WTC11 (cell line): ENCODE data around the gene FBXO9. TPM values are rescaled to one million over a fixed set of nuclear protein-coding genes. Genes with fewer than 3 reads are reported as not detected.

ENCODE experiments used
- ATAC-seq: fragments of 200-7000 bp; cut with Tn5 transposase; 2 replicates; pipeline ENCODE4 v1.10.0; 2021; ENCODE audit warnings: mild to moderate bottlenecking, moderate library complexity
- CTCF ChIA-PET: fragments of 300-600 bp; sonication (Branson Sonifier 250); formaldehyde crosslinking; loops from one replicate; lab custom pipeline; 2021; ENCODE audit warnings: antibody characterized with exemption; lab: Charles Lee
- POLR2A ChIA-PET: fragments of 350-600 bp; sonication (Branson Sonifier 250); formaldehyde crosslinking; loops from one replicate; lab custom pipeline; 2021; ENCODE audit warnings: antibody characterized with exemption; lab: Charles Lee
- DNase-seq: peaks from one replicate; pipeline ENCODE4 v3.0.0; 2021; ENCODE audit warnings: low spot score
- H3K27ac Mint-ChIP-seq: 2 replicates; pipeline ENCODE4 v1.8.0; 2021; ENCODE audit warnings: mixed read lengths
- H3K27me3 Mint-ChIP-seq: 2 replicates; pipeline ENCODE4 v1.8.0; 2021; ENCODE audit warnings: low read depth, mild to moderate bottlenecking, moderate library complexity, mixed read lengths
- H3K36me3 Mint-ChIP-seq: 2 replicates; pipeline ENCODE4 v1.8.0; 2021; ENCODE audit warnings: mixed read lengths
- H3K4me1 Mint-ChIP-seq: 2 replicates; pipeline ENCODE4 v1.8.0; 2022; ENCODE audit warnings: mixed read lengths
- H3K4me3 Mint-ChIP-seq: 2 replicates; pipeline ENCODE4 v1.8.0; 2021; ENCODE audit warnings: mild to moderate bottlenecking, moderate library complexity, mixed read lengths
- H3K9me3 Mint-ChIP-seq: 2 replicates; pipeline ENCODE4 v1.8.0; 2021; ENCODE audit warnings: mixed read lengths
- ATF1 ChIP-seq: sonication (generic); formaldehyde crosslinking; IDR thresholded peaks from 2 replicates; pipeline ENCODE4 v1.8.1; 2023; ENCODE audit warnings: mild to moderate bottlenecking, moderate library complexity, missing genetic modification reagents
- CBFB ChIP-seq: sonication (generic); formaldehyde crosslinking; IDR thresholded peaks from 2 replicates; pipeline ENCODE4 v1.8.1; 2022; ENCODE audit warnings: mild to moderate bottlenecking, low read depth, missing genetic modification reagents
- FOXK1 ChIP-seq: sonication (generic); formaldehyde crosslinking; IDR thresholded peaks from 2 replicates; pipeline ENCODE4 v1.8.0; 2022; ENCODE audit warnings: mild to moderate bottlenecking, moderate library complexity, missing genetic modification reagents
- GABPB1 ChIP-seq: sonication (generic); formaldehyde crosslinking; IDR thresholded peaks from 2 replicates; pipeline ENCODE4 v1.8.1; 2023; ENCODE audit warnings: mild to moderate bottlenecking, missing genetic modification reagents
- NFYB ChIP-seq: sonication (generic); formaldehyde crosslinking; conservative IDR thresholded peaks from 2 replicates; pipeline ENCODE4 v1.8.0; 2022; ENCODE audit warnings: low read depth, missing genetic modification reagents
- NR3C1 ChIP-seq: sonication (generic); formaldehyde crosslinking; conservative IDR thresholded peaks from 2 replicates; pipeline ENCODE4 v1.8.1; 2023; ENCODE audit warnings: low read depth, mild to moderate bottlenecking, missing genetic modification reagents
- RORB ChIP-seq: fragments of 250-450 bp; sonication (Bioruptor Pico); IDR thresholded peaks from 2 replicates; pipeline ENCODE4 v1.9.0; 2021; ENCODE audit warnings: mild to moderate bottlenecking
- SOX15 ChIP-seq: fragments of 250-450 bp; sonication (Bioruptor Pico); IDR thresholded peaks from 2 replicates; pipeline ENCODE4 v1.9.0; 2021; ENCODE audit warnings: mild to moderate bottlenecking
- ZBTB43 ChIP-seq: sonication (generic); formaldehyde crosslinking; IDR thresholded peaks from 2 replicates; pipeline ENCODE4 v1.8.1; 2023; ENCODE audit warnings: mild to moderate bottlenecking, missing genetic modification reagents
- ZNF121 ChIP-seq: sonication (generic); formaldehyde crosslinking; IDR thresholded peaks from 2 replicates; pipeline ENCODE4 v1.8.0; 2023; ENCODE audit warnings: missing genetic modification reagents
- ZNF263 ChIP-seq: sonication (generic); formaldehyde crosslinking; IDR thresholded peaks from 2 replicates; pipeline ENCODE4 v1.8.1; 2022; ENCODE audit warnings: low read depth, mild to moderate bottlenecking, moderate library complexity, missing genetic modification reagents
- ZNF416 ChIP-seq: fragments of 250-450 bp; sonication (Bioruptor Pico); IDR thresholded peaks from 2 replicates; pipeline ENCODE4 v1.9.0; 2021; ENCODE audit warnings: mild to moderate bottlenecking, inconsistent platforms
- ZNF423 ChIP-seq: fragments of 250-450 bp; sonication (Bioruptor Pico); IDR thresholded peaks from 2 replicates; pipeline ENCODE4 v2.1.2; 2022; ENCODE audit warnings: mild to moderate bottlenecking, moderate library complexity
- ZSCAN18 ChIP-seq: fragments of 250-450 bp; sonication (Bioruptor Pico); IDR thresholded peaks from 2 replicates; pipeline ENCODE4 v2.1.2; 2022; ENCODE audit warnings: mild to moderate bottlenecking, moderate library complexity
- total RNA-seq: library from RNA; stranded (reverse); gene quantifications from 3 replicates; pipeline ENCODE4 v1.2.3, GENCODE V29; 2021
- TF ChIP-seq, protein P1 (sequence below): sonication (generic); formaldehyde crosslinking; IDR thresholded peaks from 2 replicates; pipeline ENCODE4 v1.8.1; 2023; ENCODE audit warnings: mild to moderate bottlenecking, missing genetic modification reagents
- TF ChIP-seq, protein P2 (sequence below): sonication (generic); formaldehyde crosslinking; IDR thresholded peaks from 2 replicates; pipeline ENCODE4 v1.8.0; 2023; ENCODE audit warnings: missing genetic modification reagents, mild to moderate bottlenecking, borderline replicate concordance
- TF ChIP-seq, protein P3 (sequence below): sonication (generic); formaldehyde crosslinking; IDR thresholded peaks from 2 replicates; pipeline ENCODE4 v1.8.0; 2023; ENCODE audit warnings: mild to moderate bottlenecking, missing genetic modification reagents

Gene FBXO9
- total RNA-seq, 1 experiment from 2014 or later = 54.4 TPM

DNA sequence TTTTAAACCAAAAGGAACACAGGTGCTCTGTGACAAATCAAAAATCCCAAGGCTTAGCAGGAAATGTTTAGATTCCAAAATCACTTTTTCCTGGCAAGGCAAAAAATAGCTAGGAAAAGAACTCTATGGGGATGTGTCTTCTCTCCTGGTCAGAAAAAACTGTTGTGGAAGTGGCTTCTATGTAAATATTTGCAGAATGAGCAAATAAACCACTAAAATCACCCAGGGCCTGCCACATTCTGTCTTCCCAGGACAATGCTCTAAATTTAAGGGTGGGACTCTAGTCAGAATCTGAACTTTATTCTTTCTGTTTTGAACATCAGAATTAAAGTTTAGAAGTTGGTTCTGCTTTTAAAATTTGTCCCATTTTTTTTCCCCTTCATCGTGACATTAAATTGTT lies 54.1 kb downstream of the FBXO9 start:
- no peak overlapping the region; the same call in 1 of the 2 replicates for H3K27ac Mint-ChIP-seq

DNA sequence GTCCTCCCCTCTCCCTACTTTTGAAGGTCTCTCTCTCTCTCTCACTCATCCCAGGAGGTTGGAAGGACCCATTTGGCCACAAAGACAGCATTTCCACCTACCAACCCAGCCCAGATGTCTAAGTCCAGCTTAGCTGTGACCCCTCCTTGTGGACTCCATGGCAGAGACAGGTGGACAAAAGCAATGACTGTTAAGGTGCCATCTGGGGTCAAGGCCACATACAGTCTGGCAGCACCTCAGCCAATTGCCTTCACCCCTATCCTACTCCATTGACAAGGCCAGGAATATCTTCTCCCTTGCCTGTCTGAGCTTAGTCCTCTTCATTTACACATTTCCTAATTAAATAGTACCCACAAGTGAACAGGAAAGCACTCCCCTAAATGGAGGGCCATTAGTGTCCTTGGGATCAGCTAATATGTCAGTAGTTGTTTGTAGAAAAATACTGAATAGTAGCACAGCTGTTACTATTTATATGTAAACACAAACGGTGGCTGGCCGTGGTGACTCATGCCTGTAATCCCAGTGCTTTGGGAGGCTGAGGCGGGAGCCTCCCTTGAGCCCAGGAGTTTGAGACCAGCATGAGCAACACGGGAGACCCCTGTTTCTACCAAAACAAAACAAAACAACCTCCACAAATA lies 54.7 kb downstream of the FBXO9 start:
- ChIA-PET CTCF (no interaction called here), POLR2A (no interaction called here)
- no peaks in the 10 kb centered on the region for H3K27me3 Mint-ChIP-seq
- H3K27ac Mint-ChIP-seq = peak overlapping the region; percentile 94
- peaks cover 10% of the 10 kb centered on the region for H3K9me3 Mint-ChIP-seq
- peak; percentile 75 for ATAC-seq
- peaks cover 38% of the 10 kb centered on the region for H3K4me1 Mint-ChIP-seq
- H3K36me3 Mint-ChIP-seq = peaks cover 6% of the 10 kb centered on the region
- peak; percentile 48 for DNase-seq
- peak overlapping the region; percentile 33 for H3K4me3 Mint-ChIP-seq
- TF ChIP-seq ATF1 (CRISPR knock-in tag) (no peak), ZNF263 (no peak), GABPB1 (CRISPR knock-in tag) (peak; percentile 45; the same call in 1 of the 2 replicates), FOXK1 (CRISPR knock-in tag) (no peak), CBFB (CRISPR knock-in tag) (no peak), ZBTB43 (CRISPR knock-in tag) (no peak)
- TF ChIP-seq, protein P1, sequence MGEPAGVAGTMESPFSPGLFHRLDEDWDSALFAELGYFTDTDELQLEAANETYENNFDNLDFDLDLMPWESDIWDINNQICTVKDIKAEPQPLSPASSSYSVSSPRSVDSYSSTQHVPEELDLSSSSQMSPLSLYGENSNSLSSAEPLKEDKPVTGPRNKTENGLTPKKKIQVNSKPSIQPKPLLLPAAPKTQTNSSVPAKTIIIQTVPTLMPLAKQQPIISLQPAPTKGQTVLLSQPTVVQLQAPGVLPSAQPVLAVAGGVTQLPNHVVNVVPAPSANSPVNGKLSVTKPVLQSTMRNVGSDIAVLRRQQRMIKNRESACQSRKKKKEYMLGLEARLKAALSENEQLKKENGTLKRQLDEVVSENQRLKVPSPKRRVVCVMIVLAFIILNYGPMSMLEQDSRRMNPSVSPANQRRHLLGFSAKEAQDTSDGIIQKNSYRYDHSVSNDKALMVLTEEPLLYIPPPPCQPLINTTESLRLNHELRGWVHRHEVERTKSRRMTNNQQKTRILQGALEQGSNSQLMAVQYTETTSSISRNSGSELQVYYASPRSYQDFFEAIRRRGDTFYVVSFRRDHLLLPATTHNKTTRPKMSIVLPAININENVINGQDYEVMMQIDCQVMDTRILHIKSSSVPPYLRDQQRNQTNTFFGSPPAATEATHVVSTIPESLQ (CRISPR knock-in tag) = no peak

More for the DNA sequence above, 54.1 kb downstream of the FBXO9 start:
- H3K36me3 Mint-ChIP-seq = peaks cover 6% of the 10 kb centered on the region
- CTCF ChIA-PET = no interaction called here
- TF ChIP-seq, protein P2, sequence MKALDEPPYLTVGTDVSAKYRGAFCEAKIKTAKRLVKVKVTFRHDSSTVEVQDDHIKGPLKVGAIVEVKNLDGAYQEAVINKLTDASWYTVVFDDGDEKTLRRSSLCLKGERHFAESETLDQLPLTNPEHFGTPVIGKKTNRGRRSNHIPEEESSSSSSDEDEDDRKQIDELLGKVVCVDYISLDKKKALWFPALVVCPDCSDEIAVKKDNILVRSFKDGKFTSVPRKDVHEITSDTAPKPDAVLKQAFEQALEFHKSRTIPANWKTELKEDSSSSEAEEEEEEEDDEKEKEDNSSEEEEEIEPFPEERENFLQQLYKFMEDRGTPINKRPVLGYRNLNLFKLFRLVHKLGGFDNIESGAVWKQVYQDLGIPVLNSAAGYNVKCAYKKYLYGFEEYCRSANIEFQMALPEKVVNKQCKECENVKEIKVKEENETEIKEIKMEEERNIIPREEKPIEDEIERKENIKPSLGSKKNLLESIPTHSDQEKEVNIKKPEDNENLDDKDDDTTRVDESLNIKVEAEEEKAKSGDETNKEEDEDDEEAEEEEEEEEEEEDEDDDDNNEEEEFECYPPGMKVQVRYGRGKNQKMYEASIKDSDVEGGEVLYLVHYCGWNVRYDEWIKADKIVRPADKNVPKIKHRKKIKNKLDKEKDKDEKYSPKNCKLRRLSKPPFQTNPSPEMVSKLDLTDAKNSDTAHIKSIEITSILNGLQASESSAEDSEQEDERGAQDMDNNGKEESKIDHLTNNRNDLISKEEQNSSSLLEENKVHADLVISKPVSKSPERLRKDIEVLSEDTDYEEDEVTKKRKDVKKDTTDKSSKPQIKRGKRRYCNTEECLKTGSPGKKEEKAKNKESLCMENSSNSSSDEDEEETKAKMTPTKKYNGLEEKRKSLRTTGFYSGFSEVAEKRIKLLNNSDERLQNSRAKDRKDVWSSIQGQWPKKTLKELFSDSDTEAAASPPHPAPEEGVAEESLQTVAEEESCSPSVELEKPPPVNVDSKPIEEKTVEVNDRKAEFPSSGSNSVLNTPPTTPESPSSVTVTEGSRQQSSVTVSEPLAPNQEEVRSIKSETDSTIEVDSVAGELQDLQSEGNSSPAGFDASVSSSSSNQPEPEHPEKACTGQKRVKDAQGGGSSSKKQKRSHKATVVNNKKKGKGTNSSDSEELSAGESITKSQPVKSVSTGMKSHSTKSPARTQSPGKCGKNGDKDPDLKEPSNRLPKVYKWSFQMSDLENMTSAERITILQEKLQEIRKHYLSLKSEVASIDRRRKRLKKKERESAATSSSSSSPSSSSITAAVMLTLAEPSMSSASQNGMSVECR (CRISPR knock-in tag) = no peak
- no peak for TF ChIP-seq NR3C1 (CRISPR knock-in tag)
- no peak for TF ChIP-seq ZSCAN18 (CRISPR knock-in tag)
- TF ChIP-seq ZNF416 (CRISPR knock-in tag) = no peak
- TF ChIP-seq SOX15 (CRISPR knock-in tag) = no peak
- TF ChIP-seq RORB (CRISPR knock-in tag) = no peak
- no peak for TF ChIP-seq FOXK1 (CRISPR knock-in tag)
- TF ChIP-seq, protein P1 (CRISPR knock-in tag) = no peak
- TF ChIP-seq ZNF121 (CRISPR knock-in tag) = no peak
- TF ChIP-seq ZNF263 = no peak
- no peak for TF ChIP-seq NFYB (CRISPR knock-in tag)
- TF ChIP-seq ZNF423 (CRISPR knock-in tag) = no peak
- TF ChIP-seq, protein P3, sequence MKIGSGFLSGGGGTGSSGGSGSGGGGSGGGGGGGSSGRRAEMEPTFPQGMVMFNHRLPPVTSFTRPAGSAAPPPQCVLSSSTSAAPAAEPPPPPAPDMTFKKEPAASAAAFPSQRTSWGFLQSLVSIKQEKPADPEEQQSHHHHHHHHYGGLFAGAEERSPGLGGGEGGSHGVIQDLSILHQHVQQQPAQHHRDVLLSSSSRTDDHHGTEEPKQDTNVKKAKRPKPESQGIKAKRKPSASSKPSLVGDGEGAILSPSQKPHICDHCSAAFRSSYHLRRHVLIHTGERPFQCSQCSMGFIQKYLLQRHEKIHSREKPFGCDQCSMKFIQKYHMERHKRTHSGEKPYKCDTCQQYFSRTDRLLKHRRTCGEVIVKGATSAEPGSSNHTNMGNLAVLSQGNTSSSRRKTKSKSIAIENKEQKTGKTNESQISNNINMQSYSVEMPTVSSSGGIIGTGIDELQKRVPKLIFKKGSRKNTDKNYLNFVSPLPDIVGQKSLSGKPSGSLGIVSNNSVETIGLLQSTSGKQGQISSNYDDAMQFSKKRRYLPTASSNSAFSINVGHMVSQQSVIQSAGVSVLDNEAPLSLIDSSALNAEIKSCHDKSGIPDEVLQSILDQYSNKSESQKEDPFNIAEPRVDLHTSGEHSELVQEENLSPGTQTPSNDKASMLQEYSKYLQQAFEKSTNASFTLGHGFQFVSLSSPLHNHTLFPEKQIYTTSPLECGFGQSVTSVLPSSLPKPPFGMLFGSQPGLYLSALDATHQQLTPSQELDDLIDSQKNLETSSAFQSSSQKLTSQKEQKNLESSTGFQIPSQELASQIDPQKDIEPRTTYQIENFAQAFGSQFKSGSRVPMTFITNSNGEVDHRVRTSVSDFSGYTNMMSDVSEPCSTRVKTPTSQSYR (CRISPR knock-in tag) = no peak
- TF ChIP-seq, all 79 proteins: peak for 0
- POLR2A ChIA-PET = no interaction called here
- DNase-seq (no peak), ATAC-seq (no peak)
- H3K27me3 Mint-ChIP-seq = no peaks in the 10 kb centered on the region
- H3K4me3 Mint-ChIP-seq = no peak overlapping the region
- peaks cover 38% of the 10 kb centered on the region for H3K4me1 Mint-ChIP-seq
- peaks cover 16% of the 10 kb centered on the region for H3K9me3 Mint-ChIP-seq
